MM.1S (cell line): Measurements from ENCODE around the gene PIGH.

Experiments
- DNase-seq: peaks from one replicate; pipeline ENCODE4 v3.0.0-alpha.2; 2015
- H2AFZ ChIP-seq: fragments of 300-600 bp; sonication (generic); 2 replicates; pipeline ENCODE4 v1.6.0; 2016; ENCODE audit warnings: antibody characterized with exemption, low read length
- H3F3A ChIP-seq: fragments of 300-600 bp; sonication (generic); 2 replicates; pipeline ENCODE4 v1.6.1; 2016; ENCODE audit warnings: mild to moderate bottlenecking, antibody characterized with exemption, low read length, moderate library complexity, mixed read lengths; ENCODE audit not compliant: insufficient read depth
- H3K27ac ChIP-seq: fragments of 300-600 bp; sonication (generic); 2 replicates; pipeline ENCODE4 v1.5.1; 2016; ENCODE audit warnings: mild to moderate bottlenecking, low read length
- H3K27me3 ChIP-seq: fragments of 300-600 bp; sonication (generic); replicated peaks from 2 replicates; pipeline ENCODE4 v1.6.0; 2016; ENCODE audit warnings: low read length; ENCODE audit not compliant: insufficient read depth
- H3K36me3 ChIP-seq: fragments of 300-600 bp; sonication (generic); replicated peaks from 2 replicates; pipeline ENCODE4 v1.6.1; 2016; ENCODE audit warnings: mild to moderate bottlenecking, low read length, mixed read lengths; ENCODE audit not compliant: insufficient read depth
- H3K4me1 ChIP-seq: fragments of 300-600 bp; sonication (generic); 2 replicates; pipeline ENCODE4 v1.6.1; 2016; ENCODE audit warnings: low read length, mixed read lengths
- H3K4me2 ChIP-seq: fragments of 300-600 bp; sonication (generic); 2 replicates; pipeline ENCODE4 v1.6.0; 2016; ENCODE audit warnings: low read depth, low read length
- H3K4me3 ChIP-seq: fragments of 300-600 bp; sonication (generic); 2 replicates; pipeline ENCODE4 v1.5.1; 2016; ENCODE audit warnings: low read length, mixed read lengths
- H3K79me2 ChIP-seq: fragments of 300-600 bp; sonication (generic); 2 replicates; pipeline ENCODE4 v1.6.1; 2016; ENCODE audit warnings: mixed run types, low read length, mixed read lengths
- H3K9ac ChIP-seq: fragments of 300-600 bp; sonication (generic); 2 replicates; pipeline ENCODE4 v1.6.1; 2016; ENCODE audit warnings: low read length, mixed read lengths
- H3K9me2 ChIP-seq: fragments of 300-600 bp; sonication (generic); replicated peaks from 2 replicates; pipeline ENCODE4 v1.6.1; 2016; ENCODE audit warnings: mild to moderate bottlenecking, low read length, mixed read lengths; ENCODE audit not compliant: insufficient read depth
- H3K9me3 ChIP-seq: fragments of 300-600 bp; sonication (generic); replicated peaks from 2 replicates; pipeline ENCODE4 v1.6.1; 2016; ENCODE audit warnings: mild to moderate bottlenecking, low read length, mixed read lengths; ENCODE audit not compliant: insufficient read depth
- H4K20me1 ChIP-seq: fragments of 300-600 bp; sonication (generic); 2 replicates; pipeline ENCODE4 v1.6.1; 2016; ENCODE audit warnings: mild to moderate bottlenecking, low read length, moderate library complexity, mixed read lengths; ENCODE audit not compliant: insufficient read depth
- CTCF ChIP-seq: fragments of 300-600 bp; sonication (generic); IDR thresholded peaks from 2 replicates; pipeline ENCODE4 v1.5.1; 2016; ENCODE audit warnings: antibody characterized with exemption, low read length, mixed read lengths
- EZH2 ChIP-seq: fragments of 300-600 bp; sonication (generic); optimal IDR thresholded peaks from 2 replicates; pipeline ENCODE3; 2017; ENCODE audit warnings: low read depth, mild to moderate bottlenecking, antibody characterized with exemption, low read length, mixed read lengths
- EZH2phosphoT487 ChIP-seq: fragments of 300-600 bp; sonication (generic); IDR thresholded peaks from 2 replicates; pipeline ENCODE4 v1.6.1; 2018; ENCODE audit warnings: antibody characterized with exemption, low read length

The PIGH gene

DNA sequence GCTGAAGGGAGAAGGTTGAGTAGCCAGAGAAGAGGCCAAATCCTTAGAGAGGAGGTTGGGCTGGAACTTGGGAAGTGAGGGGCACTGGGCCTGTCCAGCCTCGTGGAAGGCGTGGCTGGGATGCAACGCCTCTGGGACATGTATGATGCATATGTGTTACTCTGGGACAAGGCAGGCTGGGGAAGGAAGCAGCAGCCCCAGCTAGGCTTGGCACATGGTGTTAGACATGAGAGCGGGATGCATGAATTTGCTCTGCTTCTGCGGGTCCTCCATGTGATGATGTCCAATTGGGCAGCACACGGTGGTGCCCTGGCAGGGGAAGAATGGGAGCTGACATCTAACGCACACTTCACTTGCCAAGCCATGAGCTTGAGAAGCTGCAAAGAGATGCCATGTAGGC is 45.7 kb downstream of the PIGH start:
- Histone ChIP-seq H3K27ac (no peak overlapping the region), H3K9me2 (no peaks in the 10 kb centered on the region), H3K79me2 (no peaks in the 10 kb centered on the region), H2AFZ (no peak overlapping the region), H3K9me3 (no peaks in the 10 kb centered on the region), H3K27me3 (no peaks in the 10 kb centered on the region), H3K4me1 (peaks cover 10% of the 10 kb centered on the region), H3K36me3 (no peaks in the 10 kb centered on the region), H3K9ac (no peak overlapping the region), H4K20me1 (no peaks in the 10 kb centered on the region), H3K4me3 (no peak overlapping the region), H3F3A (no peaks in the 10 kb centered on the region), H3K4me2 (no peak overlapping the region)
- no peak for DNase-seq
- TF ChIP-seq EZH2phosphoT487 (no peak), CTCF (no peak), EZH2 (no peak)

DNA sequence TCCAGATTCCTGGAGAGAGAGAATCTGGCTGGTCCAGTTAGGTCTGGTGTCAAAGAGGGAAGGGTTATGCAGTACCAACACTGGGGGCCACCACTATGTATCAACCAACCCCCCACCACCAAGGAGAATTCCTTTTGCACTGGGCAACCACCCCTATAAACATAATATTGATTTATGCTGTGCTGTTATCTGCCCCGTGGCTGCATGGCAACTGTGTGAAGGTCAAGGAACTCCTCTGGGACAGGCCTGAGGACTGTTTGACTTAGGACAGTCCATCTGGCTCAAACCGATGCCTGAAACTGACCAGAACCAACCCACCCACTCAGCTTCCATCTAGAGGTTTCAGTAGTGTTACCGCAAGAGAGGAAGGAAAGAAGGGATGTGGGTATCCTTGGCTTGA is 46.5 kb downstream of the PIGH start:
- TF ChIP-seq EZH2phosphoT487: no peak
- no peak for TF ChIP-seq CTCF
- TF ChIP-seq EZH2: no peak
- H3K9ac ChIP-seq: no peak overlapping the region
- H3K9me2 ChIP-seq: no peaks in the 10 kb centered on the region
- DNase-seq: no peak
- no peak overlapping the region for H3K4me3 ChIP-seq
- H2AFZ ChIP-seq: no peak overlapping the region
- H4K20me1 ChIP-seq: no peaks in the 10 kb centered on the region
- H3F3A ChIP-seq: no peaks in the 10 kb centered on the region
- no peaks in the 10 kb centered on the region for H3K9me3 ChIP-seq
- no peaks in the 10 kb centered on the region for H3K27me3 ChIP-seq
- H3K36me3 ChIP-seq: no peaks in the 10 kb centered on the region
- H3K79me2 ChIP-seq: no peaks in the 10 kb centered on the region
- H3K4me1 ChIP-seq: peaks cover 10% of the 10 kb centered on the region
- no peak overlapping the region for H3K4me2 ChIP-seq
- no peak overlapping the region for H3K27ac ChIP-seq

GRCh38 chr14:67551940-67552339 is 48.1 kb downstream of the PIGH start:
- Histone ChIP-seq H3F3A (no peaks in the 10 kb centered on the region), H3K4me3 (no peak overlapping the region), H2AFZ (no peak overlapping the region), H3K36me3 (no peaks in the 10 kb centered on the region), H3K9me3 (no peaks in the 10 kb centered on the region), H3K4me2 (no peak overlapping the region), H3K4me1 (0 out of 2 replicates have a peak, but pooled peaks cover 3% of the 10 kb centered on the region), H4K20me1 (no peaks in the 10 kb centered on the region), H3K27me3 (no peaks in the 10 kb centered on the region), H3K27ac (no peak overlapping the region), H3K9me2 (no peaks in the 10 kb centered on the region), H3K9ac (no peak overlapping the region), H3K79me2 (no peaks in the 10 kb centered on the region)
- no peak for DNase-seq
- TF ChIP-seq EZH2phosphoT487: no peak
- no peak for TF ChIP-seq CTCF
- TF ChIP-seq EZH2: no peak
